Urinary bladder (tissue), 4 donors: ENCODE results near the gene CMTM7. TPM values are rescaled to one million over a fixed set of nuclear protein-coding genes. Genes with fewer than 3 reads are reported as not detected.
"Not testable (repeated sequence)": the region's sequence is repeated elsewhere in the genome, so short reads cannot be mapped to it uniquely, and the experiment has no call there.

Experiments
- DNase-seq: peaks from one replicate; pipeline ENCODE4 v3.0.0-alpha.2; 2015; ENCODE audit errors: extremely low spot score
- H3K27ac ChIP-seq: one replicate; pipeline ENCODE4 v1.5.1; 2013; ENCODE audit warnings: low read depth, mild to moderate bottlenecking, moderate library complexity
- H3K36me3 ChIP-seq: one replicate; pipeline ENCODE4 v1.6.1; 2013; ENCODE audit warnings: mild to moderate bottlenecking, moderate library complexity; ENCODE audit not compliant: insufficient read depth
- H3K4me1 ChIP-seq: one replicate; pipeline ENCODE4 v1.6.1; 2013; ENCODE audit warnings: mild to moderate bottlenecking, moderate library complexity; ENCODE audit not compliant: insufficient read depth
- H3K4me3 ChIP-seq: one replicate; pipeline ENCODE4 v1.5.1; 2013; ENCODE audit warnings: low read depth, low read length
- WGBS: extraction: QIAGEN DNeasy Blood & Tissue Kit; methylation state at CpG from one replicate; pipeline ENCODE4 v1.1.7; 2013; 5-methylcytosine and 5-hydroxymethylcytosine counted together
- polyA plus RNA-seq: library from polyadenylated mRNA; stranded (reverse); fragments of 200-250 nt; gene quantifications from one replicate; pipeline ENCODE4 v1.2.3, GENCODE V29; 2013
- total RNA-seq: library from RNA; depleted of rRNA; stranded (reverse); fragments of >200 nt; gene quantifications from one replicate; pipeline ENCODE4 v1.2.3, GENCODE V29; 2014
- donor health status: healthy with polysubstance abuse.
- donor health status: healthy.

CMTM7 gene
- total and polyA plus RNA-seq, 2 donors, result 8.7 to 18.2 TPM

DNA sequence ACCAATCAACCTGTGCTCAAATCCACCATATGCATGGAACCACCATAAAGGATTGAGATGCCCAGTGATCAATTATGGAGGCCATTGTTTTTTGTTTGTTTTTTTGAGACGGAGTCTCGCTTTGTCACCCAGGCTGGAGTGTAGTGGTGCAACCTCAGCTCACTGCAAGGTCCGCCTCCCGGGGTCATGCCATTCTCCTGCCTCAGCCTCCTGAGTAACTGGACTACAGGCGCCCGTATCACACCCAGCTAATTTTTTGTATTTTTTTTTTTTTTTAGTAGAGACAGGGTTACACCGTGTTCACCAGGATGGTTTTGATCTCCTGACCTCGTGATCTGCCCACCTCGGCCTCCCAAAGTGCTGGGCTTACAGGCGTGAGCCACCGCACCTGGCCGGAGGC, 80.5 kb downstream of the CMTM7 start:
- WGBS, result 94% methylated on average over 12 of the region's 12 CpGs
- H3K27ac ChIP-seq, H3K4me3 ChIP-seq, H3K4me1 ChIP-seq, H3K36me3 ChIP-seq, DNase-seq: not testable (repeated sequence)

- H3K4me3 ChIP-seq, result no peak overlapping the region
- no peak for DNase-seq
- no peaks in the 10 kb centered on the region for H3K36me3 ChIP-seq
- H3K27ac ChIP-seq, result no peak overlapping the region
- H3K4me1 ChIP-seq, result no peaks in the 10 kb centered on the region
- 90% methylated on average over 2 of the region's 2 CpGs for WGBS
Measured at GRCh38 chr3:32474201-32474600, 82.5 kb downstream of the CMTM7 start.

DNA sequence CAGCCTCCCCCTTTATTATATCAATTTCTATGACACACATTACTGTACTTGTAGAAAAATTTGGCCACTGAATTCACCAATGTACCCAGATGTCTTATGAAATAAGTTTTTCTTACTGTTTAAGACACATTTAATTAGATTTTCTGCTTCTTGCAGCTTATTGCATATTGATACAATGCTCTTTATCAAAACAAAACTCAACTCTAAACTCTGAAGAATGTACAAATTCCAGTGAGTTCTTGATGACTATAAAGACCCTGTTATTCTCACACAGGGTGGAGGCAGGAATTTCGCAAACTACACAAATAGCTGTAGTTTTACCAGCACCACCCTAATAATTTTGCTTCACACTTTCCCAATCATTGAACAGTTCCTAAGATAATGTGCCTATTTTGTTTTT, 89.0 kb downstream of the CMTM7 start:
- no peak for DNase-seq
- no peak overlapping the region for H3K27ac ChIP-seq
- H3K4me3 ChIP-seq, result no peak overlapping the region
- WGBS, result 86% methylated on average over 1 of the region's 1 CpG
- peaks cover 2% of the 10 kb centered on the region for H3K36me3 ChIP-seq
- no peaks in the 10 kb centered on the region for H3K4me1 ChIP-seq

DNA sequence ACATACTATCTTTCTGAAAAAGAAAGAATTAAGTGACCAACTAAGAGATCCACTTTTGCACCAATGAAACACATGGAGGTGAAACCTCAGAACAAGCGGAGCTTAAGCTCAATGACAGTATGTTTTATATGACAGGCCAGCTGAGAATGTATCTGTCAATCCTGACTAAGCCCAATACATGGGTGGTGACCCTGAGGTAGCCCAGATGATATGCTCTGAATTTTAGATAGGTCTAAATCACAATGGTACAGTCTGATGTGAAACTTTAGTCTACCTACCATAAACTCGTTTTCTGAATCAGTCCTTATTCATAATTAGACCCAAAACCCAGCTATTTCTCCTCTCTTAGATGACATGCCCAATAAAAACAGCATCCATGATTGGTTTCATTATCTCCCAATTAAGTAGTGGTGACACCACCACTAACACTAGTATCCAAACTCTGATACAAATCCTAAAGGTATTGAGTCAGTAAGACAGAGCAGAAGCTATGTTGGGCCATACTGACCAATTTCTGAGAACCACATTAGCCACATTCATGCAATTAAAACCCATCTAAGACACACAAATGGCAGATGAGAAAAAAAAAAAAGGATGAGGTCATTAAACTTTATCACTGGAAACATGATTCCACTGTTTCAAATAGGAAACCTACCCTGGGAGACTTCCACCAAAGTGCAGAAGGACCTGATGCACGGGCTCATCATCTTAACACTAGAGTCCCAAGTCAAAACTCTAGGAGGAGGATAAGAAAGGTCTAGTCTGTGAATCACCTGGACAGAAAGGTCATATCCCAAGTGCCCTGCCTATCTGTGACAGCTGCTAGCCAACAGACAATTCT, 90.4 kb downstream of the CMTM7 start:
- DNase-seq, result no peak
- Histone ChIP-seq H3K36me3 (peaks cover 4% of the 10 kb centered on the region), H3K4me3 (no peak overlapping the region), H3K4me1 (no peaks in the 10 kb centered on the region), H3K27ac (no peak overlapping the region)
- WGBS, result 92% methylated on average over 3 of the region's 3 CpGs

- DNase-seq, result no peak
- H3K4me1 ChIP-seq, result no peaks in the 10 kb centered on the region
- no peak overlapping the region for H3K4me3 ChIP-seq
- WGBS, result 77% methylated on average over 1 of the region's 1 CpG
- peaks cover 4% of the 10 kb centered on the region for H3K36me3 ChIP-seq
- no peak overlapping the region for H3K27ac ChIP-seq
Measured at GRCh38 chr3:32482693-32483092, 91.0 kb downstream of the CMTM7 start.

DNA sequence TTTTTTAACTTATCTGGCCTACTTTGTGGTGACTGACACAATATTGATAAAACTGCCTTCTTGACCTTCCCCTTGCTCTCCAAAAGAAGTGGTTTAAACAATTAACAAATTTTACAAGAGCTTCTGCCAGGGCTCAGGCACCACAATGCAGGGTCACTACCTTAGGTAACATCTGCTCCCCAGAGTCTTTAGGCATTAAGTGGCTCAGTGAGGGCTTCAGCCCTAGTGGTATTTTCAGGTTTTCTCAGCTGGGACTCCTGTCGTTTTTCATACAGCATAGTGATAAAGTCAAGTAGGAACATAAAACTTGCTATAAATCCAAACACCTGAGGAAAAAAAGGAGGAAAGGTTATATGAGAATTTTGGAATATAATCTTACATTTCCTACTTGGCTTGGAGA, 92.1 kb downstream of the CMTM7 start:
- 46% methylated on average over 1 of the region's 1 CpG for WGBS
- Histone ChIP-seq H3K27ac (no peak overlapping the region), H3K4me1 (no peaks in the 10 kb centered on the region), H3K4me3 (no peak overlapping the region), H3K36me3 (peaks cover 4% of the 10 kb centered on the region)
- no peak for DNase-seq

DNA sequence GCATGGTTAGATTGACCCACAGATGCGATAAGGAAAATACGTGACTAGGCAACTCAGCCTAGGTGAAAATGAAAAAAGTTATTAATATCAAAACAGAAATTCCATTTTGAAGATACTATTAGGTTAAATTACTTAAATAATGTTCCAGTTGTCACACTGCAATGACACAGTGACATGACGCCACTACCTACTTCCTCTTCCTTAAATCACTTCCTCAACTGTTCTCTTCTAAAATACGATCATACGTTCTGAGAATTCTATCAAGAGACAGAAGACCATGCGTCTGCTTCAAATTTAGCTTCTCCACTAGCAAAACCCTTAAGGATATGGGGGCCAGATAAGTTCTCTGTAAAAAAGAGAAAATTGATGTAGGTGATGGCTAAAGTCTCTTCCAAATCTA, 92.8 kb downstream of the CMTM7 start:
- 88% methylated on average over 6 of the region's 6 CpGs for WGBS
- Histone ChIP-seq H3K36me3 (peaks cover 4% of the 10 kb centered on the region), H3K27ac (no peak overlapping the region), H3K4me1 (no peaks in the 10 kb centered on the region), H3K4me3 (no peak overlapping the region)
- no peak for DNase-seq

DNA sequence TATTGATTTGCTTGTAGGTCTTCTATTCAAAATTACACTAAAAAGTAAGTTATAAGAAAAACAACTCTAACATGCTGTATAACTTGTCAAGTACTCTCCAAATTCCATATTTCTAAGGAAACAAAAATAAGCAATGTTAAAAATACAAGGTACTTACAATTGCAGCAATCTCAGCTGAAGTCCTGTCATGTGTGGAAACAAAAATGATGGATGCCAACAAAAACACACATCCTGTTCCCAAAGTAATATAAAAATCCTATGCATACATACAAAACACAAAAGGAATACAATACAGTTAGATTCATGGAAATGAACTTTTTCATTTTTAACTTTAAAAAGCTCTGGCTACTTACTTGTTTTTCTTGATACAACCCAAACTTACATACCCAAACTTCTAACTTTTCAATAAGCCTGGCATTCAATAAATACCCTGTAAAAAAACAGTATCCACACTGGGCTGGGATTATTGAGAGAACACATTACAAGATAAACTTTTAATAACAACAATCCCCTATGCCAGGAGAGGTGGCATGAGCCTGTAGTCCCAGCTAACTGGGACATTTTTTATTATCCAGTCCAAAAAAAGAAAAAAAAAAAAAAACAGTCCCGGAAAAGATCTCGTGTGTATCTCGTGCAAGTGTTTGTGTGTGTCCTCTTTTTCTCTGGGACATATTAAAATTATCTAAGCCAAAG, 96.3 kb downstream of the CMTM7 start:
- H3K4me3 ChIP-seq, result no peak overlapping the region
- 45% methylated on average over 3 of the region's 3 CpGs for WGBS
- DNase-seq, result no peak
- no peaks in the 10 kb centered on the region for H3K4me1 ChIP-seq
- H3K36me3 ChIP-seq, result peaks cover 2% of the 10 kb centered on the region
- no peak overlapping the region for H3K27ac ChIP-seq

DNA sequence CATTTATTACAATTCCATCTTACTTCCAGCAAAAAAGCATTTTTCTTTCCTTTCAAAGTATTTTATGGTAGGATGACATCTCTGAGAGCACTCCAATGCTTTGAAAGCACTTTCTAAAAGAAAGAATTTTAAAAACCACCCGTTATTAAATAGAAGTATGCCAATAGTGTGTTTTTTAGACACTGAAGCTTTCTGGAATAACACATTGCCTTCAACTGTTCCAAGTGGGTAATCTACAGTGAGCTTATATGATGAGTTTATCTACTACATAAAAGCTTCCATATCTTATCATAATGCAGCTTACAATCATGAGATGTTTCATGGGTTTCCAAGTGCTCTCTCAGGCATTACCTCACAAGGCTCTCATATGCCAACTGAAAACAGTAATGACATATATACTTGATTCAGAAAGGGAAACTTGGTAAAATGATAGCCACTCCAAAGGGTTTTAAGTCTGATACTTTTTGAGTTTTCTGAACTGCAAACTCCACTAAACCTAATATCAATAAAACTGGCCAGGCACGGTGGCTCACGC, 96.9 kb downstream of the CMTM7 start:
- Histone ChIP-seq H3K4me1 (no peaks in the 10 kb centered on the region), H3K27ac (no peak overlapping the region), H3K36me3 (peaks cover 2% of the 10 kb centered on the region), H3K4me3 (no peak overlapping the region)
- no peak for DNase-seq
- 48% methylated on average over 3 of the region's 3 CpGs for WGBS

DNA sequence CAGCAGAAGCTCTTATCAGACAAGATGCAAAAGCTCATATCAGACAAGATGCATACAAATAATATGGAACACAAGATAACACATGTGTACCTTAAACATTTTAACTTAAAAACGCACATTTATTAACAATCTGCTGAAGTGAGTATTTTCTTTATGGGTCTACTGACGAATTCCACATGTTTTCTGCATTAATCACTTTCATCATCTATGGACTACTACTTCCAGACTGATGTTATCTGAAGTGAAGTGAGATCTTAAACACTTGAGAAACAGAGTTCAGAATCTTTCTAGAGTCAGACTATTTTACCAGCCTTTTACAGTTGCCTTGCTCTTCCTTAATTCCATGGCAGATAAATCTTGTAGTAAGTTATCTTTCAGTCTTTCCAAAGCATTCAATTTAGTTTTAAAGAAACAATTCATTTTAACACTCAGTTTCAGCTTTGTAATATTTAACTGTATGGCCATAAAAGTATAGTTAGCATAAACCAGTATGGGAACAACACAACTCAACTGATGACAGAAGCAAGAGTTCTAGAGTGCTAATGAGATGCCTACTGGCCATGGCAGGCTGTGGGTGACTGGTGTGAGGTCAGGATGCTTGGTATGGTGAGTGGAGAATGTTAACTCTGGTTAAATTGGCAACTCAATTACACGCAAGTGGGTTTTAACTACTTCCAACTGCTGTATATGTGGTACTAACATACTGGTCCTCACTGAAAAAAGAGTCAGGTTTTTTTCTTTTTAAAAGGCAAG, 101.2 kb downstream of the CMTM7 start:
- no peak overlapping the region for H3K27ac ChIP-seq
- H3K36me3 ChIP-seq, result no peaks in the 10 kb centered on the region
- WGBS, result 73% methylated on average over 3 of the region's 3 CpGs
- H3K4me3 ChIP-seq, result no peak overlapping the region
- H3K4me1 ChIP-seq, result no peaks in the 10 kb centered on the region
- no peak for DNase-seq

DNA sequence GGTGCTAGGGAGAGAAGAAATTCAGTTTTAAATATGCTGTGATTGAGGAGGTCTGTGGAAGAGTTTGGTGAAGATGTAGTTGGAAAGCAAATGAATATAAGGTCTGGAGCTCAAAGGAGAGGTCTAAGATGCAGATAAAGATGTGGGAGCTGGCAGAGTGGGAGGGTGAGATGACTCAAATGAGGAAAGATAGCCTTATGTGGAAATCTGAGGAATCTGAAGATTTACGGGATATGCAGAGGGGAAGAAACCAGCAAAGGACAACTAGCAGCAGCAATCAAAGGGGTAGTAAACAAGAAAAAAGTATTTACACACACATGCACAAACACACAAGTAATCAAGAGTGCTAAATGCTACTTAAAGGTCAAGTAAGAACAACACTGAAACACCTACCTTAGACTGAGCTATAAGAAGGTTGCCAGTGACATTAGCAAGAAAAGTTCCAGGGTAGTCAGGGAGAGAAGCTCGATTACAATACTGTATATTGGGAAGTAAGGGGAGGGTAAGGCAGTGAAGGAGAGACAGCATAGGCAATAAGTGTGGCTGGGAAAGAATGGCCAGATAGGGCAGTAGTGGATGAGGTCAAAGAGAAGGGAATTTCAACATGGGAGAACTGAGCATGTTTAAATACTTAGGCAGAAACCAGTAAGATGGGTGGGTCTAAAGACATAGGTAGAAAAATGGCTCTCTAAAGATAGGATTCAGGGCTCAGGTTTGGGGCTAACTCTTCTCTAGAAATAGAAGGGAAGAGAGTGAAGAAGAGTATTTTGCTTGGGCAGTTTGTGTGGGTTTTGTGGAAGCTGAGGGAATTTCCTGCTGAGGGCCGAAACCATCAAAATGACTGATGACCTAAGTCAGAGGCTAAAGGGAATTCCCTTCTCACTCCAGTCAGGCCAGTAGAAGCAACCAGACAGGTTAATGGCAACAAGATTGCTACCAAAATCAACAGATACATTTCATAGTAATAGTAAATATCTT, 102.1 kb downstream of the CMTM7 start:
- 61% methylated on average over 3 of the region's 3 CpGs for WGBS

GRCh38 chr3:32495085-32495484, 103.4 kb downstream of the CMTM7 start:
- H3K27ac ChIP-seq, result no peak overlapping the region
- no peaks in the 10 kb centered on the region for H3K4me1 ChIP-seq
- no peak for DNase-seq
- no peaks in the 10 kb centered on the region for H3K36me3 ChIP-seq
- H3K4me3 ChIP-seq, result no peak overlapping the region

More for the DNA sequence above, 102.1 kb downstream of the CMTM7 start:
- H3K4me3 ChIP-seq, result no peak overlapping the region
- no peak overlapping the region for H3K27ac ChIP-seq
- H3K36me3 ChIP-seq, result no peaks in the 10 kb centered on the region
- no peak for DNase-seq
- no peaks in the 10 kb centered on the region for H3K4me1 ChIP-seq

- Histone ChIP-seq H3K4me3 (no peak overlapping the region), H3K4me1 (no peaks in the 10 kb centered on the region), H3K27ac (no peak overlapping the region), H3K36me3 (no peaks in the 10 kb centered on the region)
- DNase-seq, result no peak
- 81% methylated on average over 2 of the region's 2 CpGs for WGBS
Measured at GRCh38 chr3:32495609-32496008, 104.0 kb downstream of the CMTM7 start.
